GM19468 (cell line): ENCODE data around the gene CIT.

ENCODE experiments used
- ATAC-seq: cut with Tn5 transposase; IDR thresholded peaks from one replicate; pipeline ENCODE4 v1.9.1; 2021; ENCODE audit warnings: mild to moderate bottlenecking, moderate library complexity, moderate number of reproducible peaks; ENCODE audit not compliant: unreplicated experiment; ENCODE audit errors: extremely low read depth

The CIT gene

DNA sequence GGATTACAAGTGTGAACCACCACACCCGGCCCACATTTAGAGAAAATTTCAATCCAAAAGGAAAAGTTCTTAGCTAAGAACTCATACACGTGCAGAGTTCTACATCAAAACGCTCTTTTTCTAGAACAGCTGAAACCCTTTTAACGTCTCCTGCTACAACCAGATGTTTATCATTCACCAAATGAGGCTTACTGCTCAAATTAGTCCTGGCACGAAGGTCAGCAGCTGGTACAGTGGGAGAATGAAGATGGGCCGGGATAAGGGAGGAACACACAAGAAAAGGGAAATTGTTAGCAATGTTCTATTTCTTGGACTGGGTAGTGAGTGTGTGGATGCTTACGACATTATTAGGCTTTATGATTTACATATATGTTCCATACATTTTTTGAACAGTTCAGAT lies 171.9 kb downstream of the CIT start:
- ATAC-seq: no peak

DNA sequence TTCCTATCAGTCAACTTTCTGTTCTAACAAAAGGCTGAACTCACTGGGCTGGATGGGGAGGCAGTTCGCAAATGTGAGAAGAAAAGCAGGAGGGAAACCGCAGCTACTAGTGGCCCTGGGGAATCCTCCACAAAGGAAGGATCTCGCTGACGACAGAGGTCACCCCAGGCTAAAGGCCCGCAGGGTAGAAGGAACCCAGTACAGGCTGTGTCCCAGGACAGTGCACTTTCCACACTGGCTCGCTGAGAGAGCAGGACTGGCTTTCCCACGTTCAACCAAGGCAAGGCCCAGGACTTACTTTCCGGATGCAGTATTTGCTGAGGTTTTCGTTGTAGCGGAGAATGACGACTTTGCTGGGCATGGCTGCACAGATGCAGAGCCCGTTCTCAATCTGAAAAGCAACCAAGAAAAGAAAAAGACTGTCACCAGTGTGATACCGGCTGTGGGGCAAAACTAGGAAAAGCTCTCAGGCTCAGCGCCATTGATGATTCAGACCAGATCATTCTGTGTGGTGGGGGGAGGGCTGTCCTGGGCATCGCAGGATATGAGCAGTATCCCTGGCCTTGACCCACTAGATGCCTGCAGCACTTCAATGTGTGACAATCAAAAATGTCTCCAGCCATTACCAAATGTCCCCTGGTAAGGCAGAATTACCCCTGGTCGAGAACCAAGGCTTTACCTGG lies 172.9 kb downstream of the CIT start:
- no peak for ATAC-seq

DNA sequence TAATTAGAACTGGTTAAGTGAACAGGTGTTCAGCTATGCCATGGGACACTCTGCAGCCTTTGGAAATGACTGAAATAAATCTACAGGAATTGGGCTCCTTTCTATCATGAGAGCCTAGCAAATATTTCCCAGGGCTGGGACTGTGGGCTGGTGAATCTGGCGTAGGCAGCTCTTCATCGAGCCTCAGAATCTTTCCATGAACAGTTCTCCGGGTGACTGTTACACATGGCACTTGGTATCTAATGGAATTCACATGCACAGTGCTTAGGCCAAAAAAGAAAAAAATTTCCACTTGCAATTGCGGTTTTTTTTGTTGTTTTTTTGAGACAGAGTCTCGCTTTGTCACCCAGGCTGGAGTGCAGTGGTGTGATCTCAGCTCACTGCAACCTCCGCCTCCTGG lies 177.0 kb downstream of the CIT start:
- ATAC-seq: no peak

GRCh38 chr12:119699199-119699760 lies 177.8 kb downstream of the CIT start:
- ATAC-seq: no peak

DNA sequence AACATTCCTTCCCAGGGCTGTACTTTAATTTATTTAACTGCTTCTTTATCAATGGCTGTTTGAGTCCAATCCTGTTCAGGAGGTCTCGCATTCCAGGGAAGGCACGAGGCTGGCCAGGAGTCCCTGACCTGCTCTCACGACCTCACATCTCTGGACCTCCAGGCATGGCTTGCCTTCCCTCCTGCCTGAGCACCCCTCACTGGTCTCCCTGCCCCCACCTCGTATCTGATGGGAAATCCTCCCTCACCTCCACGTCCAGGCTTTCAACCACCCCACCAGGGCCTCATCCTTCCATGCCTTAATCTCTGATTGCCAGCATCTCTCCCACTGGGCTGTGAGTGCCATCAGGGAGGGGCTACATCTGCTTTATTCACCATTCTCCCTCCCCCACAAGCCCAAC lies 180.2 kb downstream of the CIT start:
- ATAC-seq: no peak

- no peak for ATAC-seq
Observed at GRCh38 chr12:119695034-119695433, 182.1 kb downstream of the CIT start.

GRCh38 chr12:119694111-119694510 lies 183.0 kb downstream of the CIT start:
- no peak for ATAC-seq

DNA sequence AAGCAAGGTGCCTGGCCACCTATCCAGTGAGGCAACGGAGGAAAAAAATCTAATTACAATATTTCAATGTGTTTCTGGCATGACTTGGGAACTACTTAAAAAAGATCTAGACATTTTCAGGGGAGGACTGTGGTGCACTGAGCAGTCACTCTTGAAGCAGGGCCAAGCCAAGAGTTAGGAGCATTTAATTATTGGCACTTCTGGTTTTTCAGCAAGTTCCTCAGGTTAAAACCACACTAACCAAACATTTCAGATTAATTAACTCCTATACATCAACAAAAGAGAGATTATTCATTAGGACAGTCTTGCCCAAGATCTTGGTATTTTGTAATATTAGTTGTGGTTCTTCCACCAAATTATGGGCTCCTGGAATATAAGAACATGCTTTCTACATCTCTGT lies 183.6 kb downstream of the CIT start:
- no peak for ATAC-seq

DNA sequence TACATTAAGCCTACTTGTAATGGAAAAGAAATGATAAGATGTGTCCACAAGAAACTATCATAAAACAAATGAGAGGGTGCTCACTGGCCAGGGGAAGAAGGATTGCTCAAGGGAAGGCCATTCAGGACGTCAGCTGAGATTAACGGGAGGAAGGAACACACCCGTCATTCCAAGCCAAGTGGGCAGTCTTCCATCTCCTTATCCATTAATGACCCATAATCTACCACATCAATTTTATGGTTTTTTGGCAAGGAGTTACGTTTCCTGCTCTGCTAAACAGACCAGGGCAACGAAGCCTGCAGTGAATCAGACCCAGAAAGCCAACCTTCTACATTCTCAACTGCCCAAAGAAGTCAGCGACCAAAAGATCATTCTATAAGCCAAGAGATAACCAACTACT lies 184.1 kb downstream of the CIT start:
- no peak for ATAC-seq

- no peak for ATAC-seq
Observed at GRCh38 chr12:119692410-119692809, 184.7 kb downstream of the CIT start.

DNA sequence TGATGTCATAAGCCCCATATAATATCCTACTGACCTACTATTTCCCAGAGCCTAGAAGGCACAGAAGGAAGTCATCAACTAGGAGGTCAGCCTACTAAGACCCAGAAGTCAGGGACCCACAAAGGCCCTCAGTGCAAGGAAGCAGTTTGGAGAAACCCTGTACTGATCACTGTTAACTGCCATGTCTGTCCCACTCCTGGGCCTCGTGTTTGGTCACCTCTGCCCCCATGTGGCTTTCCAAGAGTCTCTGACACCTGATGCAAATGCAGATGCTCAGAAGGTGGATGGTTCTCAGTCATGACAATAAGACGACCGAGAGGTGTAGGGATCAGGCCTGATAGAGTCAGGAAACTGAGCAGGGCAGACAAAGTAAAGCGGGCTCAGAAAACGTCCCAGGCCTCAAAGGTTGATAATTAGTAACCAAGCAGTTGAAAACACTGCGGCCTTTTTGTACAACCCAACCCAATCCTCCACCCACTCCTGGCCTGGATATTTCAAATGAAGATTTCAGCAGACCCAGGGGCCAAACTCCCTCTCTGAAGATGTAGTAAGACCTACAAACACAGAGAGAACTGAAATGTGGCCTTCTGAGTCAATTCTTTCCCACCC lies 185.8 kb downstream of the CIT start:
- ATAC-seq: no peak

DNA sequence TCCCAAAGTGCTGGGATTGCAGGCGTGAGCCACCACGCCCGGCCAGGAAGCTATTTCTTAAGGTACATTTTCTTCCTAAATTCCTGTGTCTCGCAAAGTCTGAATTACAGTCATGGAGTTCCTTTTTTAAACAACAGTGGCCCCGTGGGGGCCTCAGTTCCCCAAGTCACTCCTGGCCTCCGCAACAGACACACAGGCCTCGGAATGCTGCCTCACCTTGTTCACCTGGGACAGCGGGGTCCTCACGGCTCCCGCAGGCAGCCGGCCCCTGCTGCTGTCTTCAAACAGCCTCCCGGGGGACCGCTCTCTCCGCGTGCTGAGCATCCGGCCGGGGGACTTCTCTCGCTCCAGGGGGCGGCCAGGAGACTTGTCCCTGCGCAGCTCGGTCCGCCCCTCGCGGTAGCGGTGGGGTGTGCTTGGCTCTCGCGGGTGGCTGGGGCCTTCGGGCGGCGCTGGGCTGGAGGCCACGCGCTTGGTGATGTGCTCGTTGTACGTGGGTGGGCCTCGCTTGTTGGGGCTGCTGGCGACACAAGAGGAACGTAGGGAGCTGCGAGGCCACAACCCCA lies 187.1 kb downstream of the CIT start:
- no peak for ATAC-seq

DNA sequence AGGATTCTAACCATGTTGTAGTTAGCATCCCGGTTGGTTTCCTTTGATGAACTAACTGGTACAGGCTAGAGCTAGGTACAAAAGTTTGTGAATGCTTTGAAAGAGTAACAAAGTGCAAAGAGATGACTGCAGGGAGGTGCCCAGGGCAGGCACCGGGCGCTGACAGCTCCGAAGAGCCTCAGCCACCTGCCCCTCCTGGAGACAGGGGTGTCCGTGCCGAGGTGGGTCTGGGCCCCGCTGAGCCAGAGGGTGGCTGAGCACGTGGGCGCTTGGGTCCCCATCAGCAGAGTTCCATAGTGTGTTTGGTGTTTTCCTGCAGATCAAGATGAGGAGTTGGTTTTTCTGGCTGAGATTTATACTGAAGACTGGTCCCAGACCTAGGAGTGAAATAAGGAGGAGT lies 189.2 kb downstream of the CIT start:
- no peak for ATAC-seq

DNA sequence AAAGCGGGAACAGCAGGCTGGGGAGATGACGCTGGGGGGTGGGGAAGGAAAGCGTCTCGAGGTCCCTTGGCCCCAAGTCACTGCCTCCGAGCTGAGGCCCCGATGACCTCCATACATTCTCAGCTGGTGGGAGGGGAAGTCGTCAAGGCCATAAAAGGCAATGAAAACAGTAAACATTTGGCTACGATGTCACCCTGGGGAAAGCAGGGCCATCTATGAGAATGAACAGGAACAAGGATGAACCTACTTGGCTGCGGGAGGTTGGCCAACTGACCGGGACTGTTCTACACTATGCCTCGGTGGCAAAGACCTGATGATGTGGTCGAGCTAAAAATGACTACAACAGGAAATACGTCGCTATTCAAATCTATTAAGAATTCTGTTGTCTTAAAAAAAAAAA lies 189.7 kb downstream of the CIT start:
- ATAC-seq: no peak

- ATAC-seq: no peak
Observed at GRCh38 chr12:119686776-119687175, 190.3 kb downstream of the CIT start.

DNA sequence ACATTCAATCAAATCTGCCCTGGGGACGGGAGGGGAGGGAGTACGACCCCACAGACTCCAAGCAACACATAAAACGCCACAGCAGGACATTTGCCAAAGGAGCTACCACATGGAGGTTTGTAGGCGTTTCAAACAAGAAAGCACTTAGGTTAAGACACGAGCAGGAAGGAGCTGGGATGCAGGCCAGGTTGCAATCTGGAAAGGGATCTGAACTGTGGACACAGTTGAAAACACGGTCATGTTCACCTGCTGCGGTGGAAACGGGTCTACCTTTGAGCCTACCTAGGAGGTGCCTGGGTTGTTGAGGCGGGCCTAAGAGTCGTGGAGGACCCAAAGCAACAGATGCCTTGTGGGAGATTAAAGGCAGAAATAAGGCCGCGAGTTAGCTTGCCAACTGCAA lies 190.8 kb downstream of the CIT start:
- no peak for ATAC-seq

DNA sequence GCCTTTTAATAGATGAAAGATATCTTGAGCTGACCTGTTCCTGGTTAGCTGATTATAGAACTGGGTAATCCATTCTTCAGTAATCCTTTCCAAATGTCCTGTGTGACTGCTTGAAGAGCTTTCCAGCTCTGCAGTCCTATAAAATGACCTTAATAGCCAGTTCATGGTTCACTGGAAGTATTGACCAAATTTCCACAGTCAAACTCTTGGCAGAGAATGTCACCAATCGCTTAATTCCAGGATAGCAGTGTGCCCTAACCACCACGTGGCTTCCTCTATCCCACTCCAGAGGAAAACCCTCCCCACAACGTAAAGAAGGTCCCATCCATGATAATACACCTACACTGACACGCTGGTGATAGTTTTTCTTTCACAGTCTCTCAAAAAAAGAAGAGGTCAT lies 191.7 kb downstream of the CIT start:
- ATAC-seq: no peak

DNA sequence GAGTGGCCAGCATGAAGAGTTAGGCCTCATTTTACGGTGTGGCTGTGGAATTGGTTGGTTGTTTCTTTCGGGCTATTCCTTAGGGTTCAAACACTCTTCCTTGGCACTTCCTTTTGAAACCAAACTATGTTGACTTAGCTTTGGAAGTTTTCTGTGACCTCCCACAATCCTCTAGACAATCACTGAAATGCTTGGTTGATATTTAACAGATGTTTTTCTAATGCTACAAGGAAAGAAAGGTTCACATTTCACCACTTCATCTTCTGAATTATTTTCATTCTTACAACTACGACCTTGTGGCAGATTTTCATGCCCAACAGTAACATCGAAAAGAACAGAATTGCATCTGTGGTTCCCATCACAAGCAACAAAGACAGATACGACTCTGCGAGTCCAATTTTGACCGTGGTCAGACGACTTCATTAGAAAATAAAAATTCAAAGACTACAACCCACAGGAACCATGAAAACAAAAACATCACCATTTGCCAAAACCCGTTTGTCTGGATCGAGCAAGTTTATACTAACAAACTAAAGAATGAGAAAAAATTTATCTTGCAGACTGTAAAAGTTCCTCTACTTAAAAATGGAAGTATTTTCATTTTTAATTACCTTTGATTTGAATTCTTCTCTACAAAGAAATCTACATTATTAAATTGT lies 192.3 kb downstream of the CIT start:
- no peak for ATAC-seq

DNA sequence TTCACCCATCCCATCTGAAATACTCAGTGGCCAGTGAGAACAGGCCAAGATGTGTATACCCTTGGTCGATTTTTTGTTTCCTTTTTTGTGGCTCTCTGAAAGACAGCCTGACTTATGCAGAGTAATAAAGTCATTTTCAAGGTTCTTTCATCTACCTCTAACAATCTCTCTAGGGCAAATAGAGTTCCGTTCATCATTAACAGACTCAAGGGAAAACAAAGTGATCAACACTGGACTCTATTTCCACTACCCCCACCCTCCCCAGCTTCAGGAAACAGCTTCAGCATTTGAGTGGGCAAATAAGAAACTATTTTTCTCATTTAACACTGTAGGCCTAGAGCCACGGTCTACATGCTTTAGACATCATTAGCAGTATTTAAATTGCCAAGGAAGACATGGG lies 193.3 kb downstream of the CIT start:
- ATAC-seq: no peak

DNA sequence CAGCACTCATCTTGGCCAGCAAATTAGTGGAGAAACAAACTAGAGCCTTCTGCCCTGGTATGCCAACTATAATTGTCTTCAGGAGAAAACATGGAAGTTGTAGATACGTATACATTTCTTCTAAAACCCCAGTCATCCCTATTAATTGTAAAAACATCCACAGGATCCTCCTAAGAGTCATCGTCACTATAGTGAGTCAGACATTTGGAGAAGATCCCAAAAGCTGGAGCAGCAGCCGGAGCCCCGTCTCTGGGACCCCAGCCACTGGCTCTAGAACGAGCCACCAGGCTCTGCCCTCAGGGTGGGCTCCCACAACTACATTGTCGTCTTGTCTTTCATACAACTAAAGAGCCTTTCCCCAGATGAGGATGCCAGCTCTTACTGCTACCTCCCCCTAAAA lies 193.7 kb downstream of the CIT start:
- no peak for ATAC-seq

- no peak for ATAC-seq
Observed at GRCh38 chr12:119682639-119683252, 194.4 kb downstream of the CIT start.
